ENCODE measurements around the gene TLX2. TPM values are rescaled to one million over a fixed set of nuclear protein-coding genes. Genes with fewer than 3 reads are reported as not detected.

TLX2 gene
- total RNA-seq, 1 experiment from 2014 or later, result not detected

DNA sequence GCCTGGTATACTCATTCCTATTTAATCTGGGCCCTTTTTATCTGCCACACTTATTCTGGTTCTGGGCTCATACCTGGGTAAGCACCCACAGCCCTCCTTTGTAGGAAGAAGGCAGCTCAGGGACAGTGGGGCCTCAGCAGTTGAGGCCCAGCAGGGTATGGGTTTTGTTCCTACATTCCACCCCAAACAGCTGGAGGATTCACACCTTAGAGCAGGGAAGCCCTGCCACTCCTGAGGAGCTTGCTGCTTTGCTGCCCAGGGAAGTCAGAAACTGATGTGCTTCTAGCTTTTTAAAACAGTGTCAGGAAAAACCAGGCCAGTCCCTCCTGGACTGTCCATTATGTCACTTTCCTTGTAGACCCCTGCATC, 13.7 kb upstream of the TLX2 start:
- Histone ChIP-seq H3K27ac (no peak overlapping the region), H3K9me3 (replicated peaks) (no peaks in the 10 kb centered on the region), H3K4me3 (no peak overlapping the region), H3K36me3 (peaks cover 11% of the 10 kb centered on the region), H3K4me1 (replicated peaks) (peaks cover 35% of the 10 kb centered on the region), H3K27me3 (replicated peaks) (peaks cover 36% of the 10 kb centered on the region)
- no peak for DNase-seq (ENCODE audit: low read depth in 1 of 2, low spot score in 2 of 2)

DNA sequence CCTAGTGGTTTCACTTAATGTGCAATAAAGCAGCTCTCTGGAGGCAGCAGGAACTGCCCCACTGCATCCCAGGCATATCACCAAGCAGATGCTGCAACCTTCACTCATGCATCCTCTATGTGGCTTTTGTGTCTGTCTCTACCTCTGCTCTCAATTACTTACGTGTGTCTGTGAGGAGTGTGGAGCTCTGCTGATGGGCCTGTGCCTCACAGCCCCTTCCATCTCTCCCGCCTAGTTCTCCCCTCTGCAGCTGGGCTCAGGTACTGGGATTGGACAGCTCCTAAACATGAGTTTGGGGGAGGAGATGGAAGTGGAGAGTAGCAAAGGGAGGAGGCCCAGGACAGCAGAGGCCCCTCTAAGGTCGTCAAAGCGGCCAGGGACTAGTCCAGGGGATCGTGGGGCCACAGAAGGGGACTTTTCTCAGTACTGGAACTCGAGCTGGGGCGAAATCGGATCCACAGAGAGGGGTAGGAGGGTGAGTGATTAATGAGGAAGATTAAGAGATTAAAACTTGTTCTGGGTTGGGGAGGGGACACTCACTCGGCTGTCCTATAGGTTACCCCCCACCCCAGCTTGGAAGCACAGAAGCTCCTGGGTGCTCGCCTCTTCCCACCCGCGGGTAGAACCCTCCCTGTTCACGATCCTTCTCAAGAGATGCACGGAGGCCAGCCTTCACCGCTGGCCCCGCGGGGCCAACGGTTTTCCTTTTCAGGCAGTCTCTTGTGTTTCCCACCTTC, 12.7 kb upstream of the TLX2 start:
- DNase-seq (ENCODE audit: low read depth in 1 of 2, low spot score in 2 of 2), result no peak
- no peak overlapping the region for H3K4me3 ChIP-seq
- peaks cover 43% of the 10 kb centered on the region for H3K4me1 ChIP-seq (replicated peaks)
- no peak overlapping the region for H3K27ac ChIP-seq
- no peaks in the 10 kb centered on the region for H3K9me3 ChIP-seq (replicated peaks)
- H3K36me3 ChIP-seq, result peaks cover 21% of the 10 kb centered on the region
- peaks cover 36% of the 10 kb centered on the region for H3K27me3 ChIP-seq (replicated peaks)

DNA sequence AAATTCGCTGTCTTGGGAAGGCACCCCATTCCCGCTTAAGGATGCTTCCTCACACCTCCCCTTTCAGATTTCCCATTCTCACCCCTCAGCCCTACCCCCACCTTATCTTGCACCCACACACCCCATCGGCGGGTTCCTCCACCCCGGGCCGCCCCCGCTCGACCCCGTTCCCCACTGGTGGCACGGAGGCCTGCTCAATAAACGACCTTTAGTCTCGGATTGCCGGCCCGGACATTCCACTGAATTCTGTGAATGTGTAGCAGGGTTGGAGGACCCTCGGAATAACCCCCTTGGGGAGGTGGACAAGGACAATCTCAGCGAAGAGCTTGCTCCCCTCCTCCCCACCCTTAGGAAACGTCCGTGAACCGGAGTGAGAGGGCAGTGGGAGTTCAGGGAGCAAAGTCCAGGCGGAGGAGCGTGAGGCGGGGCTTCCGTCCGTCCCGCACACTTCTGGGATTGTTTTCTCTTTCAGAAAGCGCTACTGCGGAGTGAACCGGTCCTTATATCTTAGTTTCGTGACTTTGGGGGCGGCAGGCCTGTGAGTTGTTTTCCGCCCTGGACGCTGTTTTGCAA, 12.0 kb upstream of the TLX2 start:
- H3K27me3 ChIP-seq (replicated peaks), result peaks cover 36% of the 10 kb centered on the region
- peak overlapping the region; percentile 39 for H3K4me3 ChIP-seq
- H3K27ac ChIP-seq, result no peak overlapping the region
- peaks cover 28% of the 10 kb centered on the region for H3K36me3 ChIP-seq
- H3K4me1 ChIP-seq (replicated peaks), result peaks cover 49% of the 10 kb centered on the region
- H3K9me3 ChIP-seq (replicated peaks), result no peaks in the 10 kb centered on the region
- DNase-seq (ENCODE audit: low read depth in 1 of 2, low spot score in 2 of 2), result no peak

DNA sequence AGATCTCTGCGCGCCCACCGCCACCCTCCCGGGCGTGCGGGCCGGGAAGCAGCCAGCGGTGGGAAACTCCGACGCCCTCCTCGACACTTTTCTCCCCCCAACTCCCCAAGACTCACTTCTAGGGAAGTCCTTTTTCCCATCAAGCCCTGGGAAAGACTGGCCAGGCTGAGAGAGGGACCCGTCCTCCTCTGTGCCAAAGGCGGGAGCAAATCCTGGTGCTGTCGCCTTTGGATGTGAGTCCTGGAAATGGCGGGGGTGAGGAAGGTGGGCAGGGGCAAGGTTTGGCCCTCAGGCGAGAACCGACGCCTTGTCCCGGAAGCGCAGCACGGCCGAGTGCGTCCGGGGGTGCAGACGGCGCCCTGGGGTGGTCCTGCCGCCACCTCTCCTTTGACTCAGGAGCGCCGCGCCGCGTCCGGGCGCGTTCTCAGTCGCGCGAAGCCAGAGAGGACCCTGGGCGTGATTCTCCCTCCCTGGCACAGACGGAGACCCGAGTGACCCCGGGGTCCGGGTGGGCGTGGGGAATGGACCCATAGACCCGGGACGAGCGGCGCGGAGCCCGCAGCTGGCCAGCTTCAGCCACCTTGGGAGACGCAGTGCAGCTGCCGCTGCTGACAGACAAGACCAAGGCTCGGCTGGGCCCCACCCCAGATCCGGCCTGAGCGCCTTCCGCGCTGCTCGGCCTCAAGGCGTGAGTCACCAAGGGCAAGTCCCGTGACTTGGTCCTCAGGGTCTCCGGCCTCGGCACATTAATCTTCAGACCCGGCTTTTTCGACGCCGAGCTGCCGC, 11.3 kb upstream of the TLX2 start:
- peak overlapping the region; percentile 19; the same call in 1 of the 2 replicates for H3K27ac ChIP-seq
- H3K4me1 ChIP-seq (replicated peaks), result peaks cover 49% of the 10 kb centered on the region
- H3K27me3 ChIP-seq (replicated peaks), result peaks cover 29% of the 10 kb centered on the region
- peak; percentile 53 to 79 for DNase-seq (ENCODE audit: low read depth in 1 of 2, low spot score in 2 of 2)
- peak overlapping the region; percentile 39 for H3K4me3 ChIP-seq
- H3K36me3 ChIP-seq, result peaks cover 31% of the 10 kb centered on the region
- no peaks in the 10 kb centered on the region for H3K9me3 ChIP-seq (replicated peaks)

DNA sequence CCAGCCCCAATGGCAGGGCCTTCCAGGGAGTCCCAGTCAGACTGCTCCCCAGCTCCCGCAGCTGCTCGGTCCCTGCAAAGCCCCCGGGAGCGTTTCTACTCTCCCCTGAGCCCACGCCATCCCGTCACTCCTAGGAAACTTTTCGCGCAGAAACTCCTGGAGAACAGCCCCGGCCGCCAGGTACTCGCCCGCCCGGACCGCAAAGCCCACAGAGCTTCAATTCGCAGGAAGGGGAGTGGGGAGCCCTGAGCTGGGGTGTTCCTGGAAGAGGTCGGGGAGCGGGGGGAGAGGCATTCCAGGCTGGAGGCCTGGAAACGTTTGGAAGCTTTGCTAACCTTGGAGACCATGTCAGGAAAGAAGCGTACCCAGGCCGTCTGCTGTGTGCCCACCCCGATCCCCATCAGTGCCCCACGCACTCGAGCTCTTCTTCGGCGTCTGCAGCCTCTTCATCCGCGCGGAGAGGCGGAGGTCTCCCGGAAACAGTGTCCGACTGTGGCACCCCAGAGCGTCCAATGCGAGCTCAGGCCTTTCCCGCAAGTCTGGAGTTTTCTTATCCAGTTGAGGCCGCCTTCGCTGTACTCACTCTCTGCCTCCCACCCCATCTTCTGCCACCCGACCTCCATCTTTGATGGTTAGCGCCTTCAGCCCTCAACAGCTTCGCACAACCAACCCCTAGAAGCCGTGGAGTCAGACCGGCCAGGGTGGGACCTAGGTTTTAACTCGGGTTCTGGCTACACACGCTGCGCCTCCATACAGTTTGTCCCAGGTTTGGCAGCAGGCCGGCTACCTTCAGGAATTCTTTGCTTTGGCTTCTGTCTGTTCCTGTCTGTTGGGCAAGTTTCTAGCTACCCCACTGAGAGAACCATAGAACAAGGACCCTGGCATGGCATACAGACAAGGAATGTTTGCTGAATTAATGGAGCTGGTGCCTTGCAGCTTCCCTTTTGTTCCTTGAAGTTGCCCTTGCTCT, 10.5 kb upstream of the TLX2 start:
- peaks cover 31% of the 10 kb centered on the region for H3K36me3 ChIP-seq
- peak overlapping the region; percentile 19; the same call in 1 of the 2 replicates for H3K27ac ChIP-seq
- H3K9me3 ChIP-seq (replicated peaks), result no peaks in the 10 kb centered on the region
- peak overlapping the region; percentile 39 for H3K4me3 ChIP-seq
- H3K4me1 ChIP-seq (replicated peaks), result peaks cover 46% of the 10 kb centered on the region
- H3K27me3 ChIP-seq (replicated peaks), result peaks cover 21% of the 10 kb centered on the region
- no peak for DNase-seq (ENCODE audit: low read depth in 1 of 2, low spot score in 2 of 2)

DNA sequence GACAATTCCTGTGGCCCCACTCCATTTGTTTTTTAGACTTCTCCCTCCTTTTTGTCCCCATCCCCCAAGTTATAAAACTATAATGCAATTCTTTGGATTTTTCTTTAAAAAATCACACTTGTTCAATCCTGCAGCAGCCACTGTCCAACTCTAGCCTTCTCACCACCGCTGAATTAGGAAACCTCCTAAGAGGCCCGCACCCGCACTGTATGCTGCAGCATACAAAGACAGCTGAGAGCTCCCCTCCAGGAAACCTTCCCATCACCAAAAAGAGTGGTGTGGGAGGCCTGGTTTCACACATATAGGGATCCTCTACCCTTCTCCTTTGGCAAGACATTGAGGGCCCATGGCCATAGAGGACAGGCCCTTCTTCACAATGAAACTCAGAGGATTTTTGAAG, 9.7 kb upstream of the TLX2 start:
- DNase-seq (ENCODE audit: low read depth in 1 of 2, low spot score in 2 of 2), result no peak
- H3K36me3 ChIP-seq, result peaks cover 31% of the 10 kb centered on the region
- H3K27me3 ChIP-seq (replicated peaks), result peaks cover 13% of the 10 kb centered on the region
- H3K9me3 ChIP-seq (replicated peaks), result no peaks in the 10 kb centered on the region
- no peak overlapping the region for H3K27ac ChIP-seq
- H3K4me1 ChIP-seq (replicated peaks), result peaks cover 38% of the 10 kb centered on the region
- no peak overlapping the region for H3K4me3 ChIP-seq

DNA sequence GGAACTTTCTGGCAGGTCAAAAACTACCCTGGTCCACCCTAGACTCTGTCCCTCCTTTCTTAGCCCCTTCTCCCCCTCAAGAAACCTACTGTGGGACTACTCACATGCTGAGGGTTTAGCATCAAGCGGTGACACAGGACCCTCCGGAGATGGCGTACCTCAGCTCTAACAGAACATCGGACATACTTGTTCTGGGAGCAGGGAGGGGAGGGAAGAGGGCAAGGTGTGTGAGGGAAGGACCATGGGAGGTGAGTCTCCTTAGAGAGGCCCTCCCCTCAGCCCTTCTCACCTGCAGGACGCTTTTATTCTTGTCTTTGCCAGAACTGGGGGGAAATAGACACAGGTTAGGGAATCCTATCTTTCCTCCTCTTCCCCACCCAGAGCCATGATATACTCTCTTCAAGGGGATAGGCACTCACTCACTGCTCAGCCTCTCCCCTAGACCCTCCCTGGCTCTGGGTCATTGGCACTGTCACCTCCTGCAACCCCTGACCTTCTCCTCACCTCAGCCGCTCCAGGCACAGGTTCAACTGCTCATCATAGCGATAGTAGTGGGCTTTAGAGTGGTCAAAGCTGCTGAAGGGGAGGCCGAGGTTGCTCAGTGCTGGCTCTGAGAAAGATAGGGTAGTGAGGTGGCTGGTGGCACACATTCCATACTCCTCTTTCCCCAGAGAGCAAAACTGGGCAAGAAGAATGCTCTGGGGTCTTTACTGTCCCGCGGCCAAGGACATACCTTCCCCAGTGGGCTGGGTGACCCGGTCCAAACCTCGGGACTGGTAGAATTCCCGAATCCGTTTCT, 8.6 kb upstream of the TLX2 start:
- Histone ChIP-seq H3K27ac (no peak overlapping the region), H3K9me3 (replicated peaks) (no peaks in the 10 kb centered on the region), H3K36me3 (peaks cover 31% of the 10 kb centered on the region), H3K4me3 (no peak overlapping the region), H3K4me1 (replicated peaks) (peaks cover 37% of the 10 kb centered on the region), H3K27me3 (replicated peaks) (peaks cover 2% of the 10 kb centered on the region; the same call in 1 of the 2 replicates)
- no peak for DNase-seq (ENCODE audit: low read depth in 1 of 2, low spot score in 2 of 2)

DNA sequence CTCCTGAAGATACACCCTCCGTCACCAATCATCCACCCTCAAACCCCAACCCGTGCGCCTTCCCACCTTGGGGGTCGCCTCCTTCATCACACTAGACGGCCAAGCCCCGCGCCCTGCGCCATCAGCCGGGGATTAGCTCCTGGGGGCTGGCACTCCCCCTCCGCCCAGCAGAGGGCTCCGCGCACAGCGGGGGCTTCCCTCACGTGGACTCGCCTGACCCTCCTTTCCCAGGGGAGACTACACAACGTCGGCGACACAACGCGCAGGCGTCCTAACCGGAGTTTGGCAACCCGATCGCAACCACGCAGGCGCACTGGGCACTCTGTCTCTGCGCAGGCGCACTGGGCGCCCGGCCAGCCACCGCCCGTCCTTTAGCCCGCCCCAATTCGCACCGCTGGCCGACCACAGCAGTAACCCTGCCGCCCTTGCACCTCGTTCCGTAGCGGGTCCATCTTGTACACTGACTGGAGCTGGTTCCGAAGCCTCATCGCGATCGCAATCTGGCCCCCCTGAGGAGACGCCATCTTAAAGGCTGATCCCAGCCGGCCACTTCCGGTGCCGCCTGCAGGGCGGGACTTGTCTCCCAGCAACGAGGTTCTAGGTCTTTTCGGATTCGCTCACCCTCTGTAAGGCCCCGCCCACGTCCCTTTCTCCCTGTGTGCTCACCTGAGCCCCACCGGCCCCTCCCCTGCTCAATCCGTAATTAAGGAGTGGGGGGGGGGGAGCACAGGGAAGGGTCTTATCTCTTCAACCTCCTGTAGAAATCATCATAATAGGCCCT, 6.9 kb upstream of the TLX2 start, which contains the start of gene PCGF1:
TSS of gene PCGF1 (minus strand) at position 551 of the 781 bp plus-strand sequence. CDS start at position 524, 27 bp downstream.
- peaks cover 10% of the 10 kb centered on the region; the same call in 1 of the 2 replicates for H3K27me3 ChIP-seq (replicated peaks)
- peak within 1 kb of the TSS; percentile 98 for H3K27ac ChIP-seq
- peak within 1 kb of the TSS; percentile 96 for H3K4me3 ChIP-seq
- H3K36me3 ChIP-seq, result peaks cover 31% of the 10 kb centered on the region
- H3K4me1 ChIP-seq (replicated peaks), result peaks cover 43% of the 10 kb centered on the region
- DNase-seq (ENCODE audit: low read depth in 1 of 2, low spot score in 2 of 2), result peak; percentile 98 to 99
- no peaks in the 10 kb centered on the region for H3K9me3 ChIP-seq (replicated peaks)

DNA sequence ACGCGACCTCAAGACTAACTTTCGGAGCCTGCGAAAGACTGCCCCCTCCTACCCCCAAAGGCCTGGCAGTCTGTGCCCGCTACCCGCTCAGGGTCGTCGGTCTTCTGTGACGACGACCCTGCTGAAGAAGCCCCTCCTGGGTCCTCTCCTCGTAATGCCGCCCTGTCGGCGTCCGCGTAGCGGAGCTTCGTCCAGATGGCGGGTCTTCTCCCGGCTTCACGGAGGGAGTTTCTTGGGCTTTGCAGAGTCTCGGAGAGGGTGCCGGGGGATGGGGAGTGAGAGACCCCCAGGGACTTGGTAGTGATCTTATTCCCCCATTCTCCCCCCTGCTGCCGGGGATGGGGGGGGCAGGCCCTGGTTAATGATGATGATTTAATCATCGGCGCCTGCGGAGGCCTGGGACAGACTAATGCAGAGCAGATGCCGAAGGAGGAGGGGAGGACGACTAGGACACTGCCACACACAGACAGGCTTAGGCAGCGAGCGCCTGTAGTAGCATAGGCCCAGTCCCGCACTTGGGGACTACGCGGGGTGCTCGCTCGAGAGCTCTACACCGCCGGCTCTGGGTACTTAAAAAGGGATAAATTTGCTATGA, 6.2 kb upstream of the TLX2 start:
- Histone ChIP-seq H3K27ac (peak overlapping the region; percentile 98), H3K27me3 (replicated peaks) (peaks cover 16% of the 10 kb centered on the region), H3K4me1 (replicated peaks) (peaks cover 37% of the 10 kb centered on the region), H3K4me3 (peak overlapping the region; percentile 96), H3K9me3 (replicated peaks) (no peaks in the 10 kb centered on the region), H3K36me3 (peaks cover 31% of the 10 kb centered on the region)
- peak in 1 of 2 experiments; percentile 36 for DNase-seq (ENCODE audit: low read depth in 1 of 2, low spot score in 2 of 2)

DNA sequence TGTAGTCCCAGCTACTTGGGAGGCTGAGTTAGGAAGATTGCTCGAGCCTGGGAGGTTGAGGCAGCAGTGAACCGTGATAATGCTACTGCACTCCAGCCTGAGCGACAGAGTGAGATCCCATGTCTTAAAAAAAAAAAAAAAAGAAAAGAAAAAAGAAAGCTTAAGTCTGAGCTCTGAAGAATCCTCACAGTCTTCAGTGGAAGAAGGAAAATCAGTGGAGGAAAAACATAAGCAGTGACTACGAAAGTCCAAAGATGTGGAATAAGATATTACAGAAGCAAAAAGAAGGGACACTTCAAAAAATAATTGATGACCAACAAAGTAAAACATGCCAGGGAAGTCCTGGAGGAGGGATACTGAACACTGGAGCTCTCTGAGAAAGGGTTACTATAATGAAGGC, 4.0 kb upstream of the TLX2 start:
- Histone ChIP-seq H3K4me3 (no peak overlapping the region), H3K9me3 (replicated peaks) (peaks cover 5% of the 10 kb centered on the region; the same call in 1 of the 2 replicates), H3K4me1 (replicated peaks) (peaks cover 39% of the 10 kb centered on the region), H3K27me3 (replicated peaks) (peaks cover 38% of the 10 kb centered on the region), H3K27ac (no peak overlapping the region), H3K36me3 (peaks cover 22% of the 10 kb centered on the region)
- DNase-seq (ENCODE audit: low read depth in 1 of 2, low spot score in 2 of 2), result no peak

DNA sequence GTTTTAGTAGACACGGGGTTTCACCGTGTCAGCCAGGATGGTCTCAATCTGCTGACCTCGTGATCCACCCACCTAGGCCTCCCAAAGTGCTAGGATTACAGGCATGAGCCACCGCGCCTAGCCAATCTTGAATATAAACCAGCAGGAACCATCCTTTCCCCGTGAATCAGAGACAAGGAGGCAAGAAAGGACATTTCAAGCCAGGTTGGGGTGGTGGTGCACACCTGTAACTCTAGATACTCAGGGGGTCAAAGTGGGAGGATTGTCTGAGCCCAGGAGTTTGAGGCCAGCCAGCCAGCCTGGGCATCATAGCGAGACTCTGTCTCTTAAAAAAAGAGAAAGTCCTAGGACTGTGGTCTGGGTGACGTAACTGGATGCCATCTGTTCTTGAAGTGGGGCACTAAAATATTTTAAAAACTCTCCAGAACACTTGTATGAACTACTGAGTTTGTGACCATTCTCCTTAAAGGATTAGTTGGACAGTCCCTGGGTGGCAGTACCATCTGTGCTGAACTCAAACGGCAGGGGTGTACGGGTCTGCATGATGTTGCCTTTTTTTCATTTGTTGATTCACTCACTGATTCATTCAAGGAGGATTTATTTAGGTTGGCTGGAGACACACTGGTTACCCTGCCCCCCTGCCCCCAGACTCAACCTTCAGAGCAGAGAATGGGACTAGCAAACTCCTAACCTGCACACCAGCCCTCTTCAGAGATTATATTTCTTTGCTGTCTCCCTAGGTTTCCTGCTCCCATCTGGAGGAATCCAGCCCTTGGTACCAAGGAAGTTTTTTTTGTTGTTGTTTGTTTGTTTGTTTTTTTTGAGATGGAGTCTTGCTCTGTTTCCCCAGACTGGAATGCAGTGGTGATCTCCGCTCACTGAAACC, 2.9 kb upstream of the TLX2 start:
- Histone ChIP-seq H3K27me3 (replicated peaks) (peaks cover 49% of the 10 kb centered on the region), H3K4me3 (no peak overlapping the region), H3K36me3 (peaks cover 12% of the 10 kb centered on the region), H3K4me1 (replicated peaks) (peaks cover 33% of the 10 kb centered on the region), H3K27ac (no peak overlapping the region), H3K9me3 (replicated peaks) (peaks cover 15% of the 10 kb centered on the region)
- peak in 1 of 2 experiments; percentile 45 for DNase-seq (ENCODE audit: low read depth in 1 of 2, low spot score in 2 of 2)
